HL-60/S4 treated with phorbol 12-myristate 13-acetate at 8.2 ng/mL for 4 days and 3 days (cell line): ENCODE data around the gene PIH1D1.

Experiments
- in situ Hi-C: fragments of 300-500 bp; cut with MboI; formaldehyde crosslinking; loops from 2 replicates; pipeline ENCODE4 v1.15.0; 2022; ENCODE audit warnings: low sequenced_read_pairs

The PIH1D1 gene

DNA sequence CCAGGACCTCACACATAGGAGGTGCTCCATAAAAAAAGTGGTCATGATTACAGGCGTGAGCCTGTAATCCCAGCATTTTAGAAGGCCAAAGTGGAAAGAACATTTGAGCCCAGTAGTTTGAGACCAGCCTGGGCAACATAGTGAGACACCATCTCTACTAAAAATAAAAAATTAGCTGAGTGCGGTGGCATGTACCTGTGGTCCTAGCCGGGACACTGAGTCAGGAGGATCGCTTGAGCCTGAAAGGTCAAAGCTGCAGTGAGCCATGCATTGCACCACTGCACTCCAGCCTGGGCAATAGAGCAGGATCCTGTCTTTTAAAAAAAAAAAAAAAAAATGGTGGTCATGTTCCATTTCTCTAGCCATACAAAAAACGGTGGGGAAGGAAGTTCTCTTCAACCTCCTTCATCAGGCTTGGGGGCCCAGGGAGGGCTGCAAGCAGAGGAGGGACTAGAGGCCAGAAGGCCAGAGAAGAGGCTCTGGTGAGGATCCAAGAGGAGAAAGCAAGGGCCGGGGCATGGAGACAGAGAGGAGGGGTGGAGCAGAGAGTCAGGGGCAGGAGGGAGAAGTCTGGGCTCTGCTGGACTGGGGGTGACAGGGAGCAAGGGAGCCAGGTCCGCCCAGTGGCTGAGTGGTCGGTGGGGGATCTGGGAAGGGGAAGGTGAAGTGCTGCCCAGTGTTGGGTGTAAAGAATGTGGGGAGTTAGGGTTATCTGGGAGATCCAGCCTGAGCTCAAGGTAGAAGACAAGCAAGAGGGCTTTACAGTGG lies 54.7 kb downstream of the PIH1D1 start:
- in situ Hi-C loops: no loop called here
